OCI-LY1 (cell line): Measurements from ENCODE around the gene ROBO1.

Source experiments
- H2AFZ ChIP-seq: fragments of 200-600 bp; sonication (generic), shearing (Covaris generic); 2 replicates; pipeline ENCODE4 v1.6.0; 2014; ENCODE audit warnings: antibody characterized with exemption, mild to moderate bottlenecking, low read length
- H3F3A ChIP-seq: fragments of 200-600 bp; sonication (generic), shearing (Covaris generic); 2 replicates; pipeline ENCODE4 v1.6.0; 2014; ENCODE audit warnings: mild to moderate bottlenecking, antibody characterized with exemption, low read length, moderate library complexity; ENCODE audit not compliant: insufficient read depth
- H3K27ac ChIP-seq: fragments of 200-600 bp; sonication (generic); 2 replicates; pipeline ENCODE4 v1.5.1; 2014; ENCODE audit warnings: low read length, mixed run types, mild to moderate bottlenecking, low read depth; ENCODE audit not compliant: poor library complexity, severe bottlenecking
- H3K27me3 ChIP-seq: fragments of 200-600 bp; sonication (generic); 2 replicates; pipeline ENCODE4 v1.6.0; 2014; ENCODE audit warnings: antibody characterized with exemption, mild to moderate bottlenecking, low read length, moderate library complexity; ENCODE audit not compliant: insufficient read depth
- H3K36me3 ChIP-seq: fragments of 200-600 bp; sonication (generic); 2 replicates; pipeline ENCODE4 v1.6.1; 2014; ENCODE audit warnings: mild to moderate bottlenecking, antibody characterized with exemption, low read length, moderate library complexity, mixed read lengths; ENCODE audit not compliant: insufficient read depth
- H3K4me1 ChIP-seq: fragments of 200-600 bp; sonication (generic); 2 replicates; pipeline ENCODE4 v1.5.1; 2014; ENCODE audit warnings: mild to moderate bottlenecking, low read length, moderate library complexity; ENCODE audit not compliant: insufficient read depth, severe bottlenecking
- H3K4me2 ChIP-seq: fragments of 200-600 bp; sonication (generic), shearing (Covaris generic); 2 replicates; pipeline ENCODE4 v1.6.1; 2014; ENCODE audit warnings: low read length
- H3K4me3 ChIP-seq: fragments of 200-600 bp; sonication (generic); 2 replicates; pipeline ENCODE4 v1.5.1; 2014; ENCODE audit warnings: low read length, low read depth, mild to moderate bottlenecking, mixed read lengths; ENCODE audit not compliant: poor library complexity, severe bottlenecking
- H3K79me2 ChIP-seq: fragments of 200-600 bp; shearing (Covaris generic); 2 replicates; pipeline ENCODE4 v1.6.1; 2016; ENCODE audit warnings: mixed run types, low read length, mixed read lengths; ENCODE audit not compliant: insufficient read depth
- H3K9ac ChIP-seq: fragments of 200-600 bp; sonication (generic), shearing (Covaris generic); 2 replicates; pipeline ENCODE4 v1.6.1; 2014; ENCODE audit warnings: mild to moderate bottlenecking, low read length, mixed read lengths
- H3K9me2 ChIP-seq: fragments of 200-600 bp; sonication (generic), shearing (Covaris generic); 2 replicates; pipeline ENCODE4 v1.6.1; 2014; ENCODE audit warnings: low read depth, mild to moderate bottlenecking, low read length, mixed read lengths
- H3K9me3 ChIP-seq: fragments of 200-600 bp; shearing (Covaris generic); 2 replicates; pipeline ENCODE4 v1.6.1; 2014; ENCODE audit warnings: low read length, mixed read lengths
- H4K20me1 ChIP-seq: fragments of 200-600 bp; sonication (generic), shearing (Covaris generic); 2 replicates; pipeline ENCODE4 v1.6.0; 2016; ENCODE audit warnings: mild to moderate bottlenecking, low read length; ENCODE audit not compliant: insufficient read depth
- CTCF ChIP-seq: fragments of 200-600 bp; sonication (generic), shearing (Covaris generic); IDR thresholded peaks from 2 replicates; pipeline ENCODE4 v1.5.1; 2017; ENCODE audit warnings: mild to moderate bottlenecking, antibody characterized with exemption, low read length, moderate library complexity, mixed read lengths
- EZH2 ChIP-seq: fragments of 200-600 bp; sonication (generic), shearing (Covaris generic); IDR thresholded peaks from 2 replicates; pipeline ENCODE4 v1.8.0; 2017; ENCODE audit warnings: borderline replicate concordance, mixed run types, mild to moderate bottlenecking, antibody characterized with exemption, low read length, moderate library complexity, mixed read lengths

ROBO1 gene

DNA sequence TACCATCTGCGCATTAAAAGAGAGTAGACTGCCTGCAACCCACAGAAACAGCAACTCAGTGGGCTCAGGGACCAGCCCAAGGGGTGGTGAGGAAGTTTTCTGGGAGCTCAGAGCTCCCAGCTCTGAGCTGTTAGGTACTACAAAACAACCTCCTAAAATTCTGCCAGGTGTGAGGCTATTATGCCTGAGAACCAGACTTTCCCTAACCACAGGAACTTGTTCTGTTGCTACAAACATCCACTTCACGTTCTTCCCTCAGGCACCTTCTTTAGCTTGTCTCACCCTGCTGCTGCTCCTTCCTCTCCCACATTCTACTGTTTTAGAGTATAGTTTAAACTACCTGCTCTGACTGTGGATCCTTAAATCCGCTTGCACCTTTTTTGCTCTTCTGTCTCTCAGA lies 399.4 kb downstream of the ROBO1 start:
- Histone ChIP-seq H3K27me3 (no peaks in the 10 kb centered on the region), H3K9ac (no peak overlapping the region), H2AFZ (no peak overlapping the region), H3K4me3 (no peak overlapping the region), H3K79me2 (no peaks in the 10 kb centered on the region), H3K36me3 (no peaks in the 10 kb centered on the region), H3K27ac (no peak overlapping the region), H3F3A (no peaks in the 10 kb centered on the region), H3K4me2 (no peak overlapping the region), H3K9me3 (no peaks in the 10 kb centered on the region), H3K9me2 (no peaks in the 10 kb centered on the region), H4K20me1 (no peaks in the 10 kb centered on the region), H3K4me1 (no peaks in the 10 kb centered on the region)
- TF ChIP-seq CTCF (no peak), EZH2 (no peak)

- Histone ChIP-seq H3K27me3 (no peaks in the 10 kb centered on the region), H3F3A (no peaks in the 10 kb centered on the region), H3K9ac (no peak overlapping the region), H2AFZ (no peak overlapping the region), H3K9me2 (no peaks in the 10 kb centered on the region), H3K27ac (no peak overlapping the region), H3K9me3 (no peaks in the 10 kb centered on the region), H3K79me2 (no peaks in the 10 kb centered on the region), H3K4me2 (no peak overlapping the region), H3K4me1 (no peaks in the 10 kb centered on the region), H3K4me3 (no peak overlapping the region), H4K20me1 (no peaks in the 10 kb centered on the region), H3K36me3 (no peaks in the 10 kb centered on the region)
- TF ChIP-seq EZH2 (no peak), CTCF (no peak)
Observed at GRCh38 chr3:79367803-79368202, 400.0 kb downstream of the ROBO1 start.

- H3K9me2 ChIP-seq: no peaks in the 10 kb centered on the region
- no peak overlapping the region for H3K4me2 ChIP-seq
- H3F3A ChIP-seq: no peaks in the 10 kb centered on the region
- H3K79me2 ChIP-seq: no peaks in the 10 kb centered on the region
- H3K9ac ChIP-seq: no peak overlapping the region
- no peaks in the 10 kb centered on the region for H3K9me3 ChIP-seq
- no peak overlapping the region for H3K4me3 ChIP-seq
- H3K27me3 ChIP-seq: no peaks in the 10 kb centered on the region
- no peaks in the 10 kb centered on the region for H3K36me3 ChIP-seq
- H3K27ac ChIP-seq: no peak overlapping the region
- H4K20me1 ChIP-seq: no peaks in the 10 kb centered on the region
- H3K4me1 ChIP-seq: no peaks in the 10 kb centered on the region
- no peak for TF ChIP-seq CTCF
- H2AFZ ChIP-seq: no peak overlapping the region
Observed at GRCh38 chr3:79367066-79367465, 400.7 kb downstream of the ROBO1 start.
